Activated CD4-positive, alpha-beta memory T cell treated with anti-CD3 and anti-CD28 coated beads, Interleukin-2, amount 10 ng/mL, durations not matched to agents 7 days and 5 days (primary cell): Measurements from ENCODE around the gene RCAN3. TPM values are rescaled to one million over a fixed set of nuclear protein-coding genes. Genes with fewer than 3 reads are reported as not detected.
"Not testable (repeated sequence)": the region's sequence is repeated elsewhere in the genome, so short reads cannot be mapped to it uniquely, and the experiment has no call there.

Experiments
- CTCF ChIA-PET: fragments of 350-600 bp; sonication (Branson Sonifier 250); formaldehyde crosslinking; loops from one replicate; lab custom pipeline; 2021; ENCODE audit warnings: antibody characterized with exemption, inconsistent platforms; lab: Charles Lee
- POLR2A ChIA-PET: fragments of 350-600 bp; sonication (Branson Sonifier 250); formaldehyde crosslinking; loops from one replicate; lab custom pipeline; 2021; ENCODE audit warnings: antibody characterized with exemption; lab: Charles Lee
- DNase-seq: peaks from one replicate; pipeline ENCODE4 v3.0.0-alpha.2; 2020
- H3K27ac Mint-ChIP-seq: one replicate; pipeline ENCODE4 v1.8.0; 2021; ENCODE audit warnings: mild to moderate bottlenecking, mixed read lengths
- H3K27me3 Mint-ChIP-seq: one replicate; pipeline ENCODE4 v1.8.0; 2021; ENCODE audit warnings: mixed read lengths
- H3K36me3 Mint-ChIP-seq: one replicate; pipeline ENCODE4 v1.8.0; 2021; ENCODE audit warnings: low read depth, mixed read lengths
- H3K4me1 Mint-ChIP-seq: one replicate; pipeline ENCODE4 v1.8.0; 2021; ENCODE audit warnings: mixed read lengths
- H3K4me3 Mint-ChIP-seq: one replicate; pipeline ENCODE4 v1.8.0; 2021; ENCODE audit warnings: mild to moderate bottlenecking, mixed read lengths
- H3K9me3 Mint-ChIP-seq: one replicate; pipeline ENCODE4 v1.8.0; 2021; ENCODE audit warnings: mixed read lengths
- total RNA-seq, 2 experiments: library from RNA; stranded (reverse); gene quantifications; one replicate each; pipeline ENCODE4 v1.2.3, GENCODE V29; 2021

The RCAN3 gene
- total RNA-seq, 2 experiments from 2014 or later = 59.3 to 62.6 TPM

DNA sequence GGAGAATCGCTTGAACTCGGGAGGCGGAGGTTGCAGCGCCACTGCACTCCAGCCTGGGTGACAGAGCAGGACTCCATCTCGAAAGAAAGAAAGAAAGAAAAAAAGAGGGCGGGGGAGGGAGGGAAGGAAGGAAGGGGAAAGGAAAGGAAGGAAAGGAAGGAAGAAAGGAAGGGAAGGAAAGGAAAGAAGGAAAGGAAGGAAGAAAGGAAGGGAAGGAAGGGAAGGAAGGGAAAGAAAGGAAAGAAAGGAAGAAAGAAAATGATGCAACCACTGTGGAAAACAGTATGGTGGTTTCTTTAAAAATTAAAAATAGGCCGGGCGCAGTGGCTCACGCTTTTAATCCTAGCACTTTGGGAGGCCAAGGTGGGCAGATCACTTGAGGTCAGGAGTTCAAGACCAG is 15.2 kb upstream of the RCAN3 start:
- no peak for DNase-seq
- H3K4me1 Mint-ChIP-seq = peaks cover 51% of the 10 kb centered on the region
- no peak overlapping the region for H3K4me3 Mint-ChIP-seq
- no peaks in the 10 kb centered on the region for H3K9me3 Mint-ChIP-seq
- H3K27me3 Mint-ChIP-seq = no peaks in the 10 kb centered on the region
- H3K36me3 Mint-ChIP-seq = peaks cover 14% of the 10 kb centered on the region
- no peak overlapping the region for H3K27ac Mint-ChIP-seq
- CTCF ChIA-PET = interaction anchor here (1.4 to 5.2 kb wide), 4 partner anchors 14 to 289 kb away, joined by 3 to 34 read pairs (median 10); partner anchors contain the start of genes NIPAL3 and RCAN3
- POLR2A ChIA-PET = interaction anchor here (7.2 kb wide), 1 partner anchor 17 kb away, joined by 165 read pairs; the partner anchor contains the start of gene RCAN3

- not testable (repeated sequence) for H3K4me3 Mint-ChIP-seq, H3K9me3 Mint-ChIP-seq, H3K36me3 Mint-ChIP-seq, DNase-seq, H3K27me3 Mint-ChIP-seq
- ChIA-PET CTCF (interaction anchor here (1.4 kb wide), 1 partner anchor 289 kb away, joined by 3 read pairs; no protein-coding TSS in a partner anchor), POLR2A (interaction anchor here (7.2 kb wide), 1 partner anchor 16 kb away, joined by 165 read pairs; the partner anchor contains the start of gene RCAN3)
- Mint-ChIP-seq H3K4me1 (peaks cover 44% of the 10 kb centered on the region), H3K27ac (peak overlapping the region; percentile 44)
Measured at GRCh38 chr1:24488159-24488558, 14.5 kb upstream of the RCAN3 start.

- Mint-ChIP-seq H3K27ac (no peak overlapping the region), H3K27me3 (no peaks in the 10 kb centered on the region), H3K9me3 (no peaks in the 10 kb centered on the region), H3K4me1 (peaks cover 32% of the 10 kb centered on the region), H3K4me3 (no peak overlapping the region), H3K36me3 (peaks cover 4% of the 10 kb centered on the region)
- DNase-seq = no peak
- POLR2A ChIA-PET = interaction anchor here (4.5 to 7.2 kb wide), 2 partner anchors 8 to 14 kb away, joined by 19 to 165 read pairs; partner anchors contain the start of gene RCAN3
- CTCF ChIA-PET = interaction anchor here (3.4 kb wide), 1 partner anchor 13 kb away, joined by 8 read pairs; the partner anchor contains the start of gene RCAN3
Measured at GRCh38 chr1:24489674-24490073, 13.0 kb upstream of the RCAN3 start.

- Mint-ChIP-seq H3K4me1 (peaks cover 30% of the 10 kb centered on the region), H3K36me3 (peaks cover 4% of the 10 kb centered on the region), H3K4me3 (no peak overlapping the region), H3K9me3 (no peaks in the 10 kb centered on the region), H3K27me3 (no peaks in the 10 kb centered on the region), H3K27ac (no peak overlapping the region)
- POLR2A ChIA-PET = interaction anchor here (1.2 to 7.2 kb wide), 4 partner anchors 9 to 75 kb away, joined by 3 to 165 read pairs (median 13); partner anchors contain the start of genes NIPAL3 and RCAN3
- CTCF ChIA-PET = interaction anchor here (3.4 kb wide), 1 partner anchor 12 kb away, joined by 8 read pairs; the partner anchor contains the start of gene RCAN3
- DNase-seq = no peak
Measured at GRCh38 chr1:24490101-24490781, 12.4 kb upstream of the RCAN3 start.

- H3K27ac Mint-ChIP-seq = no peak overlapping the region
- ChIA-PET CTCF (interaction anchor here (0.6 to 3.4 kb wide), 4 partner anchors 9 to 269 kb away, joined by 3 to 8 read pairs (median 4); partner anchors contain the start of gene RCAN3), POLR2A (interaction anchor here (1.8 to 7.2 kb wide), 3 partner anchors 11 to 77 kb away, joined by 7 to 165 read pairs (median 19); partner anchors contain the start of genes NIPAL3 and RCAN3)
- H3K9me3 Mint-ChIP-seq = peaks cover 2% of the 10 kb centered on the region
- H3K36me3 Mint-ChIP-seq = peaks cover 4% of the 10 kb centered on the region
- peaks cover 3% of the 10 kb centered on the region for H3K27me3 Mint-ChIP-seq
- no peak for DNase-seq
- peaks cover 16% of the 10 kb centered on the region for H3K4me1 Mint-ChIP-seq
- no peak overlapping the region for H3K4me3 Mint-ChIP-seq
Measured at GRCh38 chr1:24491577-24492360, 10.9 kb upstream of the RCAN3 start.

- not testable (repeated sequence) for H3K4me1 Mint-ChIP-seq, H3K4me3 Mint-ChIP-seq, H3K36me3 Mint-ChIP-seq, H3K27me3 Mint-ChIP-seq, H3K9me3 Mint-ChIP-seq, DNase-seq, H3K27ac Mint-ChIP-seq
- ChIA-PET POLR2A (interaction anchor here (1.0 to 4.5 kb wide), 2 partner anchors 11 to 12 kb away, joined by 4 to 19 read pairs; no protein-coding TSS in a partner anchor), CTCF (interaction anchor here (0.7 kb wide), 1 partner anchor 213 kb away, joined by 3 read pairs; no protein-coding TSS in a partner anchor)
Measured at GRCh38 chr1:24492935-24493334, 9.7 kb upstream of the RCAN3 start.

DNA sequence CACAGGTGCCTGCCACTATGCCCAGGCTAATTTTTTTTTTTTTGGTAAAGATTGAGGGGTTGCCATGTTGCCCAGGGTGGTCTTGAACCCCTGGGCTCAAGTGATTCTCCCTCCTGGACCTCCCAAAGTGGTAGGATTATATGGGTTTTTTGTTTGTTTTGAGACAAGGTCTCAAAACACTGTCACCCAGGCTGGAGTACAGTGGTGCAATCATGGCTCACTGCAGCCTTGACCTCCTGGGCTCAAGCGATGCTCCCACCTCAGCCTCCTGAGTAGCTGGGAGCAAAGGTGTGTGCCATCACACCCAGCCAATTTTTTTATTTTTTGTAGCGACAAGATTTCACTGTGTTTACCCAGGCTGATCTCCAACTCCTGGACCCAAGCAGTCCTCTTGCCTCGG is 8.9 kb upstream of the RCAN3 start:
- Mint-ChIP-seq H3K4me1 (peaks cover 12% of the 10 kb centered on the region), H3K36me3 (peaks cover 4% of the 10 kb centered on the region), H3K27me3 (peaks cover 3% of the 10 kb centered on the region), H3K4me3 (no peak overlapping the region), H3K9me3 (peaks cover 2% of the 10 kb centered on the region), H3K27ac (no peak overlapping the region)
- ChIA-PET CTCF (interaction anchor here (1.3 kb wide), 1 partner anchor 93 kb away, joined by 3 read pairs; no protein-coding TSS in a partner anchor), POLR2A (interaction anchor here (0.7 to 4.5 kb wide), 3 partner anchors 8 to 13 kb away, joined by 3 to 19 read pairs (median 4); no protein-coding TSS in a partner anchor)
- no peak for DNase-seq

DNA sequence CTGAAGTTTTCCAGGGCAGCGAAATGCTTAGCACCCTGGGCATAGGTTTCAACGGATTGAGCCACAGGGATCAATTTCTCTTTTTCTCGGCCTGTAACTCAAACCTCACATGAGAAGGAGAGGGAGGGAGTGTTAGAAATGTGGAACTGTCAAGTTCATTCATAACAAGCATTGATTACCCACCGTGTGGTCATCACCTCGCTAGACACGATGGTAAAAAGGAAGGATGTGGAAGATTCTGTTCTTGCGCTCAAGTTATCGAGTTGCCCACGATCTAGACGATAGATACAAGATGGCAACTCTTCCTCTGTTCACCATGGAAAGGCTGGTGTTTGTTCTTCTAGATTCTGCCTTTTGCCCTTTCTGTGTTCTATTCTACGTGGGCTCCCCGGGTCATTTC is 4.0 kb upstream of the RCAN3 start:
- peaks cover 2% of the 10 kb centered on the region for H3K9me3 Mint-ChIP-seq
- peaks cover 37% of the 10 kb centered on the region for H3K4me1 Mint-ChIP-seq
- POLR2A ChIA-PET = interaction anchor here (10.4 kb wide), 1 partner anchor 16 kb away, joined by 232 read pairs; no protein-coding TSS in a partner anchor
- H3K27me3 Mint-ChIP-seq = peaks cover 3% of the 10 kb centered on the region
- H3K27ac Mint-ChIP-seq = no peak overlapping the region
- DNase-seq = no peak
- H3K4me3 Mint-ChIP-seq = no peak overlapping the region
- H3K36me3 Mint-ChIP-seq = peaks cover 4% of the 10 kb centered on the region
- CTCF ChIA-PET = interaction anchor here (1.2 kb wide), 1 partner anchor 12 kb away, joined by 3 read pairs; no protein-coding TSS in a partner anchor

DNA sequence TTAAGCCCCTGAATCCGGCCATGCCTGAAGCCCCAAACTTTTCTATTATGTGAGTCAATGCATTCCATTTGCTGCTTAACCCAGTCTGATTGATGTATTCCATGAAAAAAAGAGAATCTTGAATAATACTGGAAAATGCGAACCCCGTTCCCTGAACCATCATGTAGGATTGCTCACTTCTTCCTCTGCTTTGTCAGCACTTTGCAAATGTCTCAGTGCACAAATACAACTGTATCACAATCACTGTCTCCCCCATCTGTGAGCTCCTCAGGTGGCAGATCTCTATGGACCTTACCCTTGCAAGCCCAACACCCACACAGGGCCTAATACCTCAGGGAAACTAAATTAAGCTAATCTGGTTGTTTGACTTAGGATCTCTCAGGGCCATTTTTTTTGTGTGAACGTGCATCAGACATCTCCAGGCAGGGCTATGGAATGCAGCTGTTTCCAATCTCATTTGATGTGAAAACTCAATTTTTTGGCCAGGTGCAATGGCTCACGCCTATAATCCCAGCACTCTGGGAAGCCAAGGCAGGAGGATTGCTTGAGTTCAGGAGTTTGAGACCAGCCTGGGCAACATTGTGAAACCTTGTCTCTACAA is 2.1 kb upstream of the RCAN3 start:
- H3K9me3 Mint-ChIP-seq = peaks cover 2% of the 10 kb centered on the region
- no peak for DNase-seq
- H3K4me3 Mint-ChIP-seq = no peak overlapping the region
- H3K27ac Mint-ChIP-seq = peak overlapping the region; percentile 97
- H3K36me3 Mint-ChIP-seq = peaks cover 16% of the 10 kb centered on the region
- H3K4me1 Mint-ChIP-seq = peaks cover 50% of the 10 kb centered on the region
- ChIA-PET POLR2A (interaction anchor here (0.7 to 10.4 kb wide), 7 partner anchors 11 to 164 kb away, joined by 4 to 232 read pairs (median 100); partner anchors contain the start of genes NIPAL3 and SRRM1), CTCF (interaction anchor here (0.6 to 6.6 kb wide), 6 partner anchors 9 to 350 kb away, joined by 4 to 89 read pairs (median 24); partner anchors contain the start of genes NIPAL3 and STPG1)
- peaks cover 3% of the 10 kb centered on the region for H3K27me3 Mint-ChIP-seq

GRCh38 chr1:24501371-24502064 is 1.1 kb upstream of the RCAN3 start:
- ChIA-PET POLR2A (interaction anchor here (0.6 to 10.4 kb wide), 27 partner anchors 8 to 1625 kb away, joined by 3 to 232 read pairs (median 4); partner anchors contain the start of genes NIPAL3, SRRM1, SRSF10 and STPG1), CTCF (interaction anchor here (0.7 to 6.6 kb wide), 19 partner anchors 8 to 138 kb away, joined by 3 to 89 read pairs (median 4); partner anchors contain the start of genes NIPAL3 and STPG1)
- Mint-ChIP-seq H3K4me1 (peaks cover 59% of the 10 kb centered on the region), H3K27ac (peak overlapping the region; percentile 97), H3K4me3 (peak overlapping the region; percentile 81), H3K36me3 (peaks cover 16% of the 10 kb centered on the region), H3K27me3 (no peaks in the 10 kb centered on the region), H3K9me3 (no peaks in the 10 kb centered on the region)
- DNase-seq = peak; percentile 70
